ENCODE data around the gene YPEL1.
"Not testable (repeated sequence)": the region's sequence is repeated elsewhere in the genome, so short reads cannot be mapped to it uniquely, and the experiment has no call there.

Gene YPEL1

GRCh38 chr22:21694795-21695429 is 40.7 kb downstream of the YPEL1 start:
- no peaks in the 10 kb centered on the region for H3K27me3 Mint-ChIP-seq (ENCODE audit: low read depth, poor library complexity)
- peak; percentile 19 for DNase-seq
- peak overlapping the region; percentile 86 for H3K27ac Mint-ChIP-seq
- H3K9me3 Mint-ChIP-seq = no peaks in the 10 kb centered on the region
- peaks cover 55% of the 10 kb centered on the region for H3K4me1 Mint-ChIP-seq
- H3K4me3 Mint-ChIP-seq = no peak overlapping the region
- TF ChIP-seq CTCF (IDR thresholded peaks at IDR 0.05) = no peak
- peaks cover 52% of the 10 kb centered on the region for H3K36me3 Mint-ChIP-seq (ENCODE audit: low read depth)

- H3K4me1 Mint-ChIP-seq = peaks cover 50% of the 10 kb centered on the region
- no peak overlapping the region for H3K27ac Mint-ChIP-seq
- H3K36me3 Mint-ChIP-seq (ENCODE audit: low read depth) = peaks cover 53% of the 10 kb centered on the region
- H3K4me3 Mint-ChIP-seq = no peak overlapping the region
- H3K27me3 Mint-ChIP-seq (ENCODE audit: low read depth, poor library complexity) = no peaks in the 10 kb centered on the region
- no peak for TF ChIP-seq CTCF (IDR thresholded peaks at IDR 0.05)
- DNase-seq = no peak
- H3K9me3 Mint-ChIP-seq = no peaks in the 10 kb centered on the region
Measured at GRCh38 chr22:21694394-21694793, 41.2 kb downstream of the YPEL1 start.

GRCh38 chr22:21693999-21694341 is 41.6 kb downstream of the YPEL1 start:
- DNase-seq = no peak
- no peak for TF ChIP-seq CTCF (IDR thresholded peaks at IDR 0.05)
- no peak overlapping the region for H3K27ac Mint-ChIP-seq
- H3K4me3 Mint-ChIP-seq = no peak overlapping the region
- H3K36me3 Mint-ChIP-seq (ENCODE audit: low read depth) = peaks cover 57% of the 10 kb centered on the region
- H3K27me3 Mint-ChIP-seq (ENCODE audit: low read depth, poor library complexity) = no peaks in the 10 kb centered on the region
- H3K4me1 Mint-ChIP-seq = peaks cover 46% of the 10 kb centered on the region
- no peaks in the 10 kb centered on the region for H3K9me3 Mint-ChIP-seq

- peaks cover 59% of the 10 kb centered on the region for H3K36me3 Mint-ChIP-seq (ENCODE audit: low read depth)
- H3K27ac Mint-ChIP-seq = no peak overlapping the region
- no peaks in the 10 kb centered on the region for H3K27me3 Mint-ChIP-seq (ENCODE audit: low read depth, poor library complexity)
- no peak for TF ChIP-seq CTCF (IDR thresholded peaks at IDR 0.05)
- DNase-seq = no peak
- no peaks in the 10 kb centered on the region for H3K9me3 Mint-ChIP-seq
- H3K4me3 Mint-ChIP-seq = no peak overlapping the region
- peaks cover 41% of the 10 kb centered on the region for H3K4me1 Mint-ChIP-seq
Measured at GRCh38 chr22:21693333-21693998, 42.1 kb downstream of the YPEL1 start.

GRCh38 chr22:21692856-21693255 is 42.7 kb downstream of the YPEL1 start:
- Mint-ChIP-seq H3K36me3 (ENCODE audit: low read depth) (peaks cover 56% of the 10 kb centered on the region), H3K4me1 (peaks cover 36% of the 10 kb centered on the region), H3K27ac (peak overlapping the region; percentile 89)
- H3K9me3 Mint-ChIP-seq; H3K4me3 Mint-ChIP-seq; H3K27me3 Mint-ChIP-seq (ENCODE audit: low read depth, poor library complexity); DNase-seq: not testable (repeated sequence)

GRCh38 chr22:21691816-21692215 is 43.8 kb downstream of the YPEL1 start:
- TF ChIP-seq CTCF (IDR thresholded peaks at IDR 0.05) = no peak
- Mint-ChIP-seq H3K4me3 (no peak overlapping the region), H3K4me1 (peaks cover 33% of the 10 kb centered on the region), H3K27me3 (ENCODE audit: low read depth, poor library complexity) (no peaks in the 10 kb centered on the region), H3K9me3 (no peaks in the 10 kb centered on the region), H3K36me3 (ENCODE audit: low read depth) (peaks cover 51% of the 10 kb centered on the region), H3K27ac (peak overlapping the region; percentile 90)
- DNase-seq = no peak
